ENCODE results near the gene EFNA1. TPM values are rescaled to one million over a fixed set of nuclear protein-coding genes. Genes with fewer than 3 reads are reported as not detected.

Gene EFNA1
- total and polyA plus RNA-seq, 2 of the 13 experiments (the other 11 are each of a cell fraction or from before 2014, with no cell fraction given) = 81.8 to 874 TPM

DNA sequence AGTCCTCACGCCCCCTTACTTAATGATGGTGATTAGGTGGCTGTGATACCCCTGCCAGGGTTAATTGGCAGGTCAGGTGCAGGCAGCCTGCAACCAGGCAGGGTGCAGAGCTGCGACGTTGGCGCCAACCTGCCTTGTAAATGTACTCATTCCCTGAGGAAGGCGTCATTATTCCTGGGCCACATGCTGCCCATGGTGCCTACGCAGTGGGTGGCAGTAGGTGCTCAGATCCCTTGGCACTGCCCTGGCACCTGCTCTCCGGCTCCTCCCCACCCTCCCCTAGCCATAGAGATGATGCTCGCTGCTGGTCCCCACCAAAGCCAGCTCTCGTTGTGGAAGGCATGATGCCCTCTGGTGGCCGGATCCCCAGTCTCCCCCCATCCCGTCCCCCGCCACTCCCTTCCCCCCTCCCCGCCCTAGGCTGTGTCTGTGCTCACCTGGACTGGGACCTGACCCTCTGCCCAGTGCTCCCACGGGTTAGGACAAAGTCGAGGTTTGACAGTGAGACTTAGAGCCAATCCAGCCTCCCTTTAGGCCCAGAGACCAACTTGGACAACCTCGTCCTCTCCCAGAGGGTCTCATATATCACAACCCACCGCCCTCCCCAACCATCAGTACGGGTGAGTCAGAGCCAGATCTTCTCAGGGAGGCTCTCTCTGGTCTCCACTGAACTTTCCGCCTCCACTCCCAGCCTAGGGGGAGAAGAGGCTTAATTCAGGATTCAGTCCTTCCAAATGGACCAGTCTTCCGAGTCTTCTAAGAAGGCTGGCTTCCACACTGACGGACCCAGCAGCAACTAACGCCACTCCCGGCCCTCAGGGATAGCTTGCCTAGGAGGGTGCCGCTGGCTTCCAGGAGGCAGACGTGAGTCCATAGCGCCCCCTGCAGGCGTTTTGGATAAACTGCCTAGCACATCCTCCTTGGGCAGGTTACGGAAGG is 39.8 kb downstream of the EFNA1 start (continued):
- TF ChIP-seq, protein P1, sequence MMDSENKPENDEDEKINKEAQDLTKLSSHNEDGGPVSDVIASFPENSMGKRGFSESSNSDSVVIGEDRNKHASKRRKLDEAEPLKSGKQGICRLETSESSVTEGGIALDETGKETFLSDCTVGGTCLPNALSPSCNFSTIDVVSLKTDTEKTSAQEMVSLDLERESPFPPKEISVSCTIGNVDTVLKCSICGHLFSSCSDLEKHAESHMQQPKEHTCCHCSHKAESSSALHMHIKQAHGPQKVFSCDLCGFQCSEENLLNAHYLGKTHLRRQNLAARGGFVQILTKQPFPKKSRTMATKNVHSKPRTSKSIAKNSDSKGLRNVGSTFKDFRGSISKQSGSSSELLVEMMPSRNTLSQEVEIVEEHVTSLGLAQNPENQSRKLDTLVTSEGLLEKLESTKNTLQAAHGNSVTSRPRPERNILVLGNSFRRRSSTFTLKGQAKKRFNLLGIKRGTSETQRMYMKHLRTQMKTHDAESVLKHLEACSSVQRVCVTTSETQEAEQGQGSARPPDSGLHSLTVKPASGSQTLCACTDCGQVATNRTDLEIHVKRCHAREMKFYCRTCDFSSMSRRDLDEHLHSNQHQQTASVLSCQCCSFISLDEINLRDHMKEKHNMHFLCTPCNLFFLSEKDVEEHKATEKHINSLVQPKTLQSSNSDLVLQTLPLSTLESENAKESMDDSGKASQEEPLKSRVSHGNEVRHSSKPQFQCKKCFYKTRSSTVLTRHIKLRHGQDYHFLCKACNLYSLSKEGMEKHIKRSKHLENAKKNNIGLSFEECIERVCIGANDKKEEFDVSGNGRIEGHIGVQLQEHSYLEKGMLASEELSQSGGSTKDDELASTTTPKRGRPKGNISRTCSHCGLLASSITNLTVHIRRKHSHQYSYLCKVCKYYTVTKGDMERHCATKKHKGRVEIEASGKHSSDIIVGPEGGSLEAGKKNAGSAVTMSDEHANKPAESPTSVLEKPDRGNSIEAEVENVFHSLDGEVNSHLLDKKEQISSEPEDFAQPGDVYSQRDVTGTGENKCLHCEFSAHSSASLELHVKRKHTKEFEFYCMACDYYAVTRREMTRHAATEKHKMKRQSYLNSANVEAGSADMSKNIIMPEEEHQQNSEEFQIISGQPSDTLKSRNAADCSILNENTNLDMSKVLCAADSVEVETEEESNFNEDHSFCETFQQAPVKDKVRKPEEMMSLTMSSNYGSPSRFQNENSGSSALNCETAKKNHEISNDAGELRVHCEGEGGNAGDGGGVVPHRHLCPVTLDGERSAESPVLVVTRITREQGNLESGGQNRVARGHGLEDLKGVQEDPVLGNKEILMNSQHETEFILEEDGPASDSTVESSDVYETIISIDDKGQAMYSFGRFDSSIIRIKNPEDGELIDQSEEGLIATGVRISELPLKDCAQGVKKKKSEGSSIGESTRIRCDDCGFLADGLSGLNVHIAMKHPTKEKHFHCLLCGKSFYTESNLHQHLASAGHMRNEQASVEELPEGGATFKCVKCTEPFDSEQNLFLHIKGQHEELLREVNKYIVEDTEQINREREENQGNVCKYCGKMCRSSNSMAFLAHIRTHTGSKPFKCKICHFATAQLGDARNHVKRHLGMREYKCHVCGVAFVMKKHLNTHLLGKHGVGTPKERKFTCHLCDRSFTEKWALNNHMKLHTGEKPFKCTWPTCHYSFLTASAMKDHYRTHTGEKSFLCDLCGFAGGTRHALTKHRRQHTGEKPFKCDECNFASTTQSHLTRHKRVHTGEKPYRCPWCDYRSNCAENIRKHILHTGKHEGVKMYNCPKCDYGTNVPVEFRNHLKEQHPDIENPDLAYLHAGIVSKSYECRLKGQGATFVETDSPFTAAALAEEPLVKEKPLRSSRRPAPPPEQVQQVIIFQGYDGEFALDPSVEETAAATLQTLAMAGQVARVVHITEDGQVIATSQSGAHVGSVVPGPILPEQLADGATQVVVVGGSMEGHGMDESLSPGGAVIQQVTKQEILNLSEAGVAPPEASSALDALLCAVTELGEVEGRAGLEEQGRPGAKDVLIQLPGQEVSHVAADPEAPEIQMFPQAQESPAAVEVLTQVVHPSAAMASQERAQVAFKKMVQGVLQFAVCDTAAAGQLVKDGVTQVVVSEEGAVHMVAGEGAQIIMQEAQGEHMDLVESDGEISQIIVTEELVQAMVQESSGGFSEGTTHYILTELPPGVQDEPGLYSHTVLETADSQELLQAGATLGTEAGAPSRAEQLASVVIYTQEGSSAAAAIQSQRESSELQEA (CRISPR knock-in tag; IDR thresholded peaks at IDR 0.05; ENCODE audit: not compliant biosample characterization) = no peak
- TF ChIP-seq FUBP1 (CRISPR knock-in tag; IDR thresholded peaks at IDR 0.05; ENCODE audit: borderline replicate concordance) = no peak
- TF ChIP-seq LCORL (IDR thresholded peaks at IDR 0.05) = no peak
- peak; percentile 70; the same call in 1 of the 2 replicates for TF ChIP-seq LCORL (CRISPR knock-in tag; IDR thresholded peaks at IDR 0.05)
- no peak for TF ChIP-seq ZNF615 (CRISPR knock-in tag; IDR thresholded peaks at IDR 0.05; ENCODE audit: borderline replicate concordance)
- TF ChIP-seq SNAPC5 (CRISPR knock-in tag; IDR thresholded peaks at IDR 0.05; ENCODE audit: borderline replicate concordance) = no peak
- TF ChIP-seq PATZ1 (CRISPR knock-in tag; IDR thresholded peaks at IDR 0.05) = 0 out of 2 replicates have a peak, but pooled peaks have one; percentile 40
- no peak for TF ChIP-seq ZNF784 (CRISPR knock-in tag; IDR thresholded peaks at IDR 0.05; ENCODE audit: borderline replicate concordance)
- TF ChIP-seq ZNF496 (CRISPR knock-in tag; IDR thresholded peaks at IDR 0.05; ENCODE audit: insufficient replicate concordance) = no peak
- TF ChIP-seq ZNF335 (CRISPR knock-in tag; IDR thresholded peaks at IDR 0.05) = peak; percentile 29; the same call in 1 of the 2 replicates
- peak; percentile 70; the same call in 1 of the 2 replicates for TF ChIP-seq ZNF772 (CRISPR knock-in tag; IDR thresholded peaks at IDR 0.05)
- TF ChIP-seq KDM6A (CRISPR knock-in tag; IDR thresholded peaks at IDR 0.05; ENCODE audit: low read depth) = no peak
- TF ChIP-seq PLSCR1 (CRISPR knock-in tag; IDR thresholded peaks at IDR 0.05; ENCODE audit: borderline replicate concordance) = no peak

Measured in HepG2 (cell line).